ENCODE measurements around the gene FAM167B.
"Not testable (repeated sequence)": the region's sequence is repeated elsewhere in the genome, so short reads cannot be mapped to it uniquely, and the experiment has no call there.

FAM167B gene

GRCh38 chr1:32265846-32266245, 18.8 kb downstream of the FAM167B start:
- no peak for DNase-seq

GRCh38 chr1:32266921-32267591, 20.0 kb downstream of the FAM167B start:
- DNase-seq, result no peak

- DNase-seq, result no peak
Measured at GRCh38 chr1:32269744-32270143, 22.7 kb downstream of the FAM167B start.

GRCh38 chr1:32272557-32273390, 25.8 kb downstream of the FAM167B start:
- no peak for DNase-seq

GRCh38 chr1:32273391-32274208, 26.6 kb downstream of the FAM167B start:
- DNase-seq, result no peak

- no peak for DNase-seq
Measured at GRCh38 chr1:32274646-32275340, 27.8 kb downstream of the FAM167B start.

- no peak for DNase-seq
Measured at GRCh38 chr1:32275424-32275823, 28.4 kb downstream of the FAM167B start.

- DNase-seq, result no peak
Measured at GRCh38 chr1:32276032-32276782, 29.2 kb downstream of the FAM167B start.

- DNase-seq, result not testable (repeated sequence)
Measured at GRCh38 chr1:32284777-32285176, 37.8 kb downstream of the FAM167B start.

- no peak for DNase-seq
Measured at GRCh38 chr1:32285658-32286057, 38.6 kb downstream of the FAM167B start.

GRCh38 chr1:32286763-32287162, 39.7 kb downstream of the FAM167B start:
- no peak for DNase-seq

GRCh38 chr1:32289256-32289655, 42.2 kb downstream of the FAM167B start:
- no peak for DNase-seq

GRCh38 chr1:32291145-32291707, 44.2 kb downstream of the FAM167B start:
- no peak for DNase-seq

GRCh38 chr1:32291708-32292538, 44.9 kb downstream of the FAM167B start, which contains the start of gene HDAC1:
Gene HDAC1, plus strand, starts transcription at chr1:32292083. Its CDS starts 87 bp downstream, at chr1:32292170.
- DNase-seq, result peak; percentile 89 to 97

GRCh38 chr1:32298211-32298610, 51.2 kb downstream of the FAM167B start:
- DNase-seq, result not testable (repeated sequence)
